Stimulated activated CD4-positive, alpha-beta T cell treated with anti-CD3 and anti-CD28 coated beads, Interleukin-4, amount 100 ng/mL, for 24 hours (primary cell): ENCODE measurements around the gene MCHR2.

Experiments
- DNase-seq: peaks from one replicate; pipeline ENCODE4 v3.0.0-alpha.2; 2020

The MCHR2 gene

DNA sequence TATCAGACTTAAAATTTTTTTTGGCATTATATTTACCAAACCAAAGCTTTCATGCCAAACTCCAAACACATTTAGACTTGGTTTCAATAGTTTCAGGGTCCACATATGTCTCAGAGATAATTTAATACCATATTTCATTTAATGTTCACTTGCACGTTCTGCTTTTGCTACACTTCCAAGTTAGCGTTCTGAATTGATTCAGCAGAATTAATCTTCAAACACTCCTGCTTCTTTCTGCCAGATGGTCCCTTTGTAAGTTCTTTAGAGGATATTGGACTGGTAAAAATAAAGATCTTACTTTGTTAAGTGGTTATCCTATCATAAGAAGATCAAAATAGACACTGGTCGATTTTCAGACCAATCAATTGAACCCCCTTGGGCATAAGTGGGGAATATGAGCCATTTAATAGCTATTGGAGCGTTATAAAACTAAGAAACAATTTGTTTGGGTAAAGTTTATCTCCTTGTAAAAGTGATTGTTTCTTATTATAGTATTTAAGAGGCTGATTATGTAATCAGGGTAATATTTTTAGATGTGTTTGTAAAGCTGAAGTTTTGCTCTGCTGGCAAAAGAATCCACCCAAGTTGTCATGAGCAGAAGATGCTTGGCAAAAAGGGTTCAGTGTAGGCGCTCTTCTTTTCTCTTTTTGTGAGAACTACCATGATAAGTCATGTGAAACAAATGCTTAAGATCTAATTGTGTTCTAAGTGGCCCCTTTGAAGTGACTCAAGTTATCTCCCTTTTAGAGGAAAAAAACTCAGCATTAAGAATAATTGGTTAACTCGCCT lies 92.2 kb downstream of the MCHR2 start:
- no peak for DNase-seq

DNA sequence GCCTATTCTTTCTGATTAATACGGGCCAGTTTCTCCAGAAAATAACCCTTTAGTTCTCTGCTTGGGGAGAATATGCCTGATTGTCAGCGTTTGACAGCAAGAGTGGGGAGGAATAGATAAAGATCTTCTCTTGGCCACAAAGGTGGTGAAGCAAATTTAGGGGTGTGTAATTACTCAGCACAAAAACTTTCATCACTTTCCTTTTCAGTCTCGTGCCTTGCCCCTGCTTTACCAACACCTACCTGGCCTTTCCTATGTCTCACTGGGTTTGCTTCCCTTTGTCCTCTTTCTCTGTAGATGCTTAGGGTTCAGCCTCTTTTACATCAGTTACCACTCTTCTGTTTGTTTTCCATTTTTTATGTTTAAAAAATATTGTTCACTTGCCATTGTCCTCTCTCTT lies 99.2 kb downstream of the MCHR2 start:
- DNase-seq, result no peak

DNA sequence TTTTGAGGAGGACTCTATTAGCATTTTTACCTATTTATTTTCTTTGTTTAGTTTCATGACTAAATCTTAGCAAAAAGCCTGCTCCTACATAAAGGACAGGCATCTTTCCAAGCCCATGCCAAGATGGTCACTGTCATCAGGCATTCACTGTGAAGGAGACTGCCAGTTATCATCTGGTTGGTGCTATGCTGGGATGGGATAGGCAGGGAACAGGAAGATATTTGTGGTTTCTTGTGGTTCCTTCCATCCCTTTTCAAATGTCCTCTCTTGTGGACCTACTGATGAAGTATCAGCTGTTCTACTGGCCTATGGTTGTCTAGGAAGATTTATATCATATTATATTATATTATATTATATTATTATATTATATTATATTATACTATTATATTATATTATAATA lies 107.0 kb downstream of the MCHR2 start:
- DNase-seq, result no peak

DNA sequence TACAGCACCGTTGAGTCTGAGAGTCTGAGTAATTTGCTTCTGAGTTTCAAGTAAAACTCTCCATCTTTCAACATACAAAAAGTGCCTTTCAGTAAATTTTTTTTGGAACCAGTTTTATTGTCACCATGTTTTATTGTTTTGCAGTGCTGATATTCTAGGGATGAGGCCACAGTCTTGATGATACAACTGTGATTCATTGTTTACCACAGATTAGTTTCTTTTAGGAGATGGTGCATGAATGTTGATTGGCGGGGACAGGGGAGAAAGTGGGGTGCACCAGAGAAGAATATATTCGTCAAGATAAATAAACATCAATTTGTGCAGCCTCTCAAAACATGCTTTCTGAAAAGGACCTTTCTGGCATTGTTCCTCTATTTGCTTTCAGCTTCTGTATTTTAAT lies 109.0 kb downstream of the MCHR2 start:
- DNase-seq, result no peak

DNA sequence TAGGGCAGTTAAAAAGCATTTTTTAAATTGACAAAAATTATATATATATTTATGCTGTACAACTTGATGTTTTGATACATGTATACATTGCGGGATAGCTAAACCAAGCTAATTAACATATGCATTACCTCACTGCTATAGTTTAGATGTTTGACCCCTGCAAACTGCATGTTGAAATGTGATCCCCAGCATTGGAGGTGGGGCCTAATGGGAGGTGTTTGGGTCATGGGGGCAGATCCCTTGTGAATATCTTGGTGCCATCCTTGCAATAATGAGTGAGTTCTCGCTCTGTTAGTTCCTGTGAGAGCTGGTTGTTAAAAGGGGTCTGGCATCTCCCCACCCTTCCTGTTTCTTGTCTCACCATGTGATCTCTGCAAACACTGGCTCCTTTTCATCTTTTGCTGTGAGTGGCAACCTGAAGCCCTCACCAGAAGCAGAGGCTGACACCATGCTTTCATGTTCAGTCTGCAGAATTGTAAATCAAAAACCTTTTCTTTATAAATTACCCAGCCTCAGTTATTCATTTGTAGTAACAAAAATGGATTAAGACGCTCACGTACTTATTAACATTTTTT lies 111.8 kb downstream of the MCHR2 start:
- DNase-seq, result no peak

DNA sequence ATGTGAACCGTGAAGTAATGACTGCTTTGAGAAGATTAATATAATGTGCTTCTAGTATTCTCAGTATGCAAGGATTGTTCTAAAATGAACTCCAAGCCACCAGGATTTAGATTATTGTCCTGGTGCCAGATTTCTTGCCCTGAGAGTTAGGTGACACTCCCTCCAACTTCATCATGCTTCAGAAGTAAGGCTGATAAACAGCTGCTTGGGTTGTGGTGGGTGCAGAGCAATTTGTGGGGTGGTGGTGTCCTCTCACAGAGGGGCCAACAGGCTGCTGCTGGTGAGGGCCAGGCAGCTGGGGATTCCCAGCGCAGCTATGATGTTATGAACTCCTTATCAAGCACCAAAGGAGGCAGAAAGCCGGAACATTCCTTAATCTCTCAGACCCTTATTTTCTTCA lies 114.6 kb downstream of the MCHR2 start:
- DNase-seq, result no peak

DNA sequence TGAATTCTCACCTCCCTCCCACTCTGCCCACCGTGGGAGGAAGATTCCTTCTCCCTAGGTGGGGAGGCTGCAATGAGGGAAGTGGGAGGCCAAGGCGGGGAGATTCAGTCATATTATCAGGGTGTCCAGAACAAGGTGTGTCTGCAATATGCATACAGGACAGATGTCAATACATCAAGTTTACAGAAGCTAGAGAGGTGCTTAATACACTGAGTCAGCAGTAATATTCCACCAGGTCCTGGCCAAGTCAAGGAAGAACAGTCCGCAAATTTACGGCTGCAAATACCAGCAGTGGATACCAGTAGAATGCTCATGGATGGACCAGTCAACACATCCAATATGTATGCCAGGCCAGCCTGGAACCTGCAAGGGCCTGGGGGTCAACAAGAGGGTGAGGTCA lies 119.0 kb downstream of the MCHR2 start:
- no peak for DNase-seq

DNA sequence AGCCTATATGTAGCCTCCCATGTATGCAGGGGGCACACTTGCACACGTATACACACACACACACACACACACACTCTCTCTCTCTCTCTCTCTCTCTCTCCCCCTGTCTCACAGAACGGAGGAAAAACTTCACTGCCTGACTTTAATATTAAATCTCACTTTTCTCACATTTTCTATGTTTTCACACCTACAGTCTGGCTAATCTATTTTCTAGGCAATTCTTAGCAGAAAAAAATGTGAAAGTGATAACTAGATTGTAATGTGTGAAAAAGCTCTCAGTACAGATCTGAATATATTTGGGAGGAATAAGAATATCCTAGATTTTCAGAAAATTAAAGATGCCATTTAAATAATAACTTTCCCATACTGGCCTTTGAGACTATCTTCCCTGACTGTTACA lies 120.9 kb downstream of the MCHR2 start:
- DNase-seq, result no peak

DNA sequence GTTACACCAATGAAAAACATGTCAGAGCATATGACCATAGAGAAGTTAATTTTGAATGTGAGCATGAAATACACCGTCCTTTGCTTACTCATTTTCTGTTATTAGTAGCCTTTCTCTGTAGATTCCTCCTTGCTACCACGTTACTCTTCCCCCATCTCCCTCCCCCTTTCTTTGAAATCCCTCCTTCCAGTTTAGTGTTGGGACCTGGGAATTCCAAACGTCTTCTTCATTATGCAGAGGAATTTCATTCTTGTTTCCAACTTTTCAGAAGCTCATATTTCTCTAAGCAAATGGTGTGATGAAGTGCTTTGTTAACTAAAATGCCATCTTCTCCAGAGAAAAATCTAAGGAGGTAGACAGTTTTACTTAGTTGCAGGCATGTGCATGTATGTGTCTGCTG lies 122.4 kb downstream of the MCHR2 start:
- no peak for DNase-seq
